Heart left ventricle (tissue), 13 donors: Measurements from ENCODE around the gene DUSP10.

Source experiments
- CTCF ChIP-seq, 12 donors: fragments of 200-600 bp; sonication (generic) in 4 of 12; IDR thresholded peaks; one replicate each; pipeline versions ENCODE4 v1.5.0 to v1.8.0; 2018 to 2022; ENCODE audit warnings: antibody characterized with exemption in 12 of 12, mild to moderate bottlenecking in 5 of 12
- POLR2A ChIP-seq, 2 donors: fragments of 450-650 bp; IDR thresholded peaks; one replicate each; pipeline ENCODE4 v1.6.1; 2017; ENCODE audit warnings: antibody characterized with exemption in 2 of 2, mild to moderate bottlenecking in 2 of 2, moderate library complexity in 2 of 2
- donor health status: ischemic (EF 13 %, LVEDD 7.1; RV severe dilation, severe dysfunction).
- donor health status: DM: no; HTN: yes; CAD: no.
- donor health status: DM: no; HTN: no; CAD: no.
- donor health status: ischemic (EF 25% LVEDD 6.9; RV normal size, moderate dysfunction).
- donor health status: ischemic (EF 25% LVEDD 5.7; RV mildly dilated, moderate dysfunction).
- donor health status: ischemic (EF 35%, LVEDD 5.7; RV mildly dilated, moderate dysfunction).
- donor health status: nonischemic (EF 11% LVEDD 7.7; RV severe dilation, severe dysfunction).
- donor health status: DM: yes; HTN: yes; CAD: no.
- donor health status: PGD.
- donor health status: ischemic (EF 29% LVEDD 5.4; RV normal size, mild dysfunction).
- donor health status: nonischemic (EF 23%, LVEDD 6.1; RV moderate dilation, normal function).

- no peak for TF ChIP-seq POLR2A (IDR thresholded peaks at IDR 0.05)
- TF ChIP-seq CTCF (IDR thresholded peaks at IDR 0.05), result no peak
These were observed 22.7 kb downstream of the DUSP10 start for GRCh38 chr1:221719278-221719597.
